ENCODE data around the gene NOL3. TPM values are rescaled to one million over a fixed set of nuclear protein-coding genes. Genes with fewer than 3 reads are reported as not detected.
A peak's percentile ranks its signal among the peaks of the same experiment; 100 is the strongest.

NOL3 gene
- total and polyA plus RNA-seq, 9 of the 15 experiments (the other 6 are each of a cell fraction or from before 2014, with no cell fraction given), result 0.45 to 14.0 (median 5.4) TPM

DNA sequence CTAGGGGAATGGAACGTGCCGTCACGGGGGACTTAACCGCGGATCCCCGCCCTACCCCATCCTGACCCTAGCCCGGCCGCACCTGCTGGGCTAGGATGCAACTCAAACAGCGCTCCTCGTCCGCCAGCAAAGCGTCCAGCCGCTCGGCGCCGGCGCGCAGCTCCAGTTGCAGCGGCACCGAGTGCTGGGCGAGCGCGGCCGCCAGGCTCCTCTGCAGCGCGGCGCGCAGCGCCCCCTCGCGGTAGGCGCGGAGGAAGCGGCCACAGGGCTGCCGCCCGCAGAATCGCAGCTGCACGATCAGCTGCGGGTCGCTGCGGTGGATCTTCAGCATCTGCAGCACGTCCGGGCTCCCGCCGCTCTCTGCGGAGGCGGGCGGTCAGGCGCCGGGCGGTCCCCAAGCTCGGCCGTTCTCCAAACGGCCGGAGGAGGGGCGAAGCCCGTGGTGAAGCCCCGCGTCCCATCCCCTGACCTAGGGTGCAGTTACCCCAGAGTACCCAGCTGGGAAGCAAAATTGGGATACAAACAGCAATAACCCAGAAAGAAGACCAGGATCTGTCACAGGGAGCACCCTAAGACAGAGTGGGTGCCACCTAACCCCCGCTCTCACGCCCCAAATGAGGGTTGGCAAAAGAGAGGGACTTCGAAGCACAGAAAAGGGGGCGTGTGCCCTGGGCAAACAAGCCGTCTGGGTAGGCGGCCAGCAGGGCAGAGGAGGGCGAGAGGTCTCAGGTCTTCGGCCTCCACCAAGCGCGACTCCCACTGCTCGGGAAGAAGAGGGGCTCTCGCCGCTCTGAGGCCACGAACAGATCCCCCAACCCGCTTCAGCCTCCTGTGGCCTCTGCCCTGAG, 14.8 kb upstream of the NOL3 start (continued):
- TF ChIP-seq, protein P1, sequence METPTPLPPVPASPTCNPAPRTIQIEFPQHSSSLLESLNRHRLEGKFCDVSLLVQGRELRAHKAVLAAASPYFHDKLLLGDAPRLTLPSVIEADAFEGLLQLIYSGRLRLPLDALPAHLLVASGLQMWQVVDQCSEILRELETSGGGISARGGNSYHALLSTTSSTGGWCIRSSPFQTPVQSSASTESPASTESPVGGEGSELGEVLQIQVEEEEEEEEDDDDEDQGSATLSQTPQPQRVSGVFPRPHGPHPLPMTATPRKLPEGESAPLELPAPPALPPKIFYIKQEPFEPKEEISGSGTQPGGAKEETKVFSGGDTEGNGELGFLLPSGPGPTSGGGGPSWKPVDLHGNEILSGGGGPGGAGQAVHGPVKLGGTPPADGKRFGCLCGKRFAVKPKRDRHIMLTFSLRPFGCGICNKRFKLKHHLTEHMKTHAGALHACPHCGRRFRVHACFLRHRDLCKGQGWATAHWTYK (CRISPR knock-in tag; IDR thresholded peaks at IDR 0.05), result no peak
- TF ChIP-seq CBX5 (IDR thresholded peaks at IDR 0.05; ENCODE audit: borderline replicate concordance, low read depth) (no peak), GATA2 (CRISPR knock-in tag; IDR thresholded peaks at IDR 0.05) (no peak), SMARCC2 (IDR thresholded peaks at IDR 0.05; ENCODE audit: low read depth) (no peak), LEF1 (IDR thresholded peaks at IDR 0.05) (no peak), KDM2B (CRISPR knock-in tag; IDR thresholded peaks at IDR 0.05) (peak; percentile 9; the same call in 1 of the 2 replicates), FOXJ2 (tag; IDR thresholded peaks at IDR 0.05) (no peak), FOXA3 (CRISPR knock-in tag; conservative IDR thresholded peaks at IDR 0.05 in 1 of 2, IDR thresholded peaks at IDR 0.05 in 1 of 2) (peak in 1 of 2 experiments; percentile 39; a peak in 1 of 4 replicates), NFYB (IDR thresholded peaks at IDR 0.05; ENCODE audit: extremely low read depth, insufficient read length) (no peak), FOXJ3 (CRISPR knock-in tag; IDR thresholded peaks at IDR 0.05) (no peak), KDM1A (IDR thresholded peaks at IDR 0.05) (no peak), ZFP36 (IDR thresholded peaks at IDR 0.05; ENCODE audit: low read depth, low read length, partially characterized antibody) (peak; percentile 3)
- TF ChIP-seq, protein P2, sequence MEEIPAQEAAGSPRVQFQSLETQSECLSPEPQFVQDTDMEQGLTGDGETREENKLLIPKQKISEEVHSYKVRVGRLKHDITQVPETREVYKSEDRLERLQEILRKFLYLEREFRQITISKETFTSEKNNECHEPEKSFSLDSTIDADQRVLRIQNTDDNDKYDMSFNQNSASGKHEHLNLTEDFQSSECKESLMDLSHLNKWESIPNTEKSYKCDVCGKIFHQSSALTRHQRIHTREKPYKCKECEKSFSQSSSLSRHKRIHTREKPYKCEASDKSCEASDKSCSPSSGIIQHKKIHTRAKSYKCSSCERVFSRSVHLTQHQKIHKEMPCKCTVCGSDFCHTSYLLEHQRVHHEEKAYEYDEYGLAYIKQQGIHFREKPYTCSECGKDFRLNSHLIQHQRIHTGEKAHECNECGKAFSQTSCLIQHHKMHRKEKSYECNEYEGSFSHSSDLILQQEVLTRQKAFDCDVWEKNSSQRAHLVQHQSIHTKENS (CRISPR knock-in tag; IDR thresholded peaks at IDR 0.05), result no peak
- TF ChIP-seq, protein P3, sequence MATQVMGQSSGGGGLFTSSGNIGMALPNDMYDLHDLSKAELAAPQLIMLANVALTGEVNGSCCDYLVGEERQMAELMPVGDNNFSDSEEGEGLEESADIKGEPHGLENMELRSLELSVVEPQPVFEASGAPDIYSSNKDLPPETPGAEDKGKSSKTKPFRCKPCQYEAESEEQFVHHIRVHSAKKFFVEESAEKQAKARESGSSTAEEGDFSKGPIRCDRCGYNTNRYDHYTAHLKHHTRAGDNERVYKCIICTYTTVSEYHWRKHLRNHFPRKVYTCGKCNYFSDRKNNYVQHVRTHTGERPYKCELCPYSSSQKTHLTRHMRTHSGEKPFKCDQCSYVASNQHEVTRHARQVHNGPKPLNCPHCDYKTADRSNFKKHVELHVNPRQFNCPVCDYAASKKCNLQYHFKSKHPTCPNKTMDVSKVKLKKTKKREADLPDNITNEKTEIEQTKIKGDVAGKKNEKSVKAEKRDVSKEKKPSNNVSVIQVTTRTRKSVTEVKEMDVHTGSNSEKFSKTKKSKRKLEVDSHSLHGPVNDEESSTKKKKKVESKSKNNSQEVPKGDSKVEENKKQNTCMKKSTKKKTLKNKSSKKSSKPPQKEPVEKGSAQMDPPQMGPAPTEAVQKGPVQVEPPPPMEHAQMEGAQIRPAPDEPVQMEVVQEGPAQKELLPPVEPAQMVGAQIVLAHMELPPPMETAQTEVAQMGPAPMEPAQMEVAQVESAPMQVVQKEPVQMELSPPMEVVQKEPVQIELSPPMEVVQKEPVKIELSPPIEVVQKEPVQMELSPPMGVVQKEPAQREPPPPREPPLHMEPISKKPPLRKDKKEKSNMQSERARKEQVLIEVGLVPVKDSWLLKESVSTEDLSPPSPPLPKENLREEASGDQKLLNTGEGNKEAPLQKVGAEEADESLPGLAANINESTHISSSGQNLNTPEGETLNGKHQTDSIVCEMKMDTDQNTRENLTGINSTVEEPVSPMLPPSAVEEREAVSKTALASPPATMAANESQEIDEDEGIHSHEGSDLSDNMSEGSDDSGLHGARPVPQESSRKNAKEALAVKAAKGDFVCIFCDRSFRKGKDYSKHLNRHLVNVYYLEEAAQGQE (IDR thresholded peaks at IDR 0.05; ENCODE audit: borderline replicate concordance), result peak; percentile 90
- TF ChIP-seq, protein P3 (CRISPR knock-in tag; IDR thresholded peaks at IDR 0.05; ENCODE audit: low read depth), result no peak
- TF ChIP-seq, protein P4, sequence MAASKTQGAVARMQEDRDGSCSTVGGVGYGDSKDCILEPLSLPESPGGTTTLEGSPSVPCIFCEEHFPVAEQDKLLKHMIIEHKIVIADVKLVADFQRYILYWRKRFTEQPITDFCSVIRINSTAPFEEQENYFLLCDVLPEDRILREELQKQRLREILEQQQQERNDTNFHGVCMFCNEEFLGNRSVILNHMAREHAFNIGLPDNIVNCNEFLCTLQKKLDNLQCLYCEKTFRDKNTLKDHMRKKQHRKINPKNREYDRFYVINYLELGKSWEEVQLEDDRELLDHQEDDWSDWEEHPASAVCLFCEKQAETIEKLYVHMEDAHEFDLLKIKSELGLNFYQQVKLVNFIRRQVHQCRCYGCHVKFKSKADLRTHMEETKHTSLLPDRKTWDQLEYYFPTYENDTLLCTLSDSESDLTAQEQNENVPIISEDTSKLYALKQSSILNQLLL (CRISPR knock-in tag; IDR thresholded peaks at IDR 0.05; ENCODE audit: borderline replicate concordance), result no peak
